ENCODE data around the gene OOSP3.

The OOSP3 gene

GRCh38 chr11:59918987-59919589 is 40.5 kb downstream of the OOSP3 start:
- no peaks in the 10 kb centered on the region for H3K9me2 ChIP-seq (replicated peaks; ENCODE audit: low read depth, low read length)
- H3K4me1 ChIP-seq (ENCODE audit: insufficient read depth, low read length, poor library complexity, severe bottlenecking) = no peaks in the 10 kb centered on the region
- no peaks in the 10 kb centered on the region for H3F3A ChIP-seq (ENCODE audit: low read depth)
- H3K79me2 ChIP-seq (ENCODE audit: insufficient read depth, low read length) = no peaks in the 10 kb centered on the region
- H3K4me3 ChIP-seq (ENCODE audit: low read length, poor library complexity, severe bottlenecking) = no peak overlapping the region
- H3K4me2 ChIP-seq (ENCODE audit: low read depth, low read length, poor library complexity, severe bottlenecking) = no peak overlapping the region
- no peak overlapping the region for H2AFZ ChIP-seq (ENCODE audit: low read length)
- H3K9me3 ChIP-seq (ENCODE audit: insufficient read depth, low read depth, low read length) = peaks cover 19% of the 10 kb centered on the region; the same call in 1 of the 2 replicates
- no peak overlapping the region for H3K9ac ChIP-seq (ENCODE audit: low read depth, low read length, poor library complexity, severe bottlenecking)
- no peaks in the 10 kb centered on the region for H4K20me1 ChIP-seq (ENCODE audit: insufficient read depth, low read length, poor library complexity, severe bottlenecking)
- no peaks in the 10 kb centered on the region for H3K27me3 ChIP-seq (ENCODE audit: insufficient read depth, low read length, poor library complexity, severe bottlenecking)
- H3K36me3 ChIP-seq (ENCODE audit: insufficient read depth, low read length) = no peaks in the 10 kb centered on the region
- TF ChIP-seq CTCF (conservative IDR thresholded peaks at IDR 0.05; ENCODE audit: low read length) = peak; percentile 79
- TF ChIP-seq EZH2phosphoT487 (IDR thresholded peaks at IDR 0.05; ENCODE audit: borderline replicate concordance) = no peak

- Histone ChIP-seq H3K9me3 (ENCODE audit: insufficient read depth, low read depth, low read length) (peaks cover 19% of the 10 kb centered on the region; the same call in 1 of the 2 replicates), H3K36me3 (ENCODE audit: insufficient read depth, low read length) (no peaks in the 10 kb centered on the region), H3K4me3 (ENCODE audit: low read length, poor library complexity, severe bottlenecking) (no peak overlapping the region), H3K27me3 (ENCODE audit: insufficient read depth, low read length, poor library complexity, severe bottlenecking) (no peaks in the 10 kb centered on the region), H3K9ac (ENCODE audit: low read depth, low read length, poor library complexity, severe bottlenecking) (no peak overlapping the region), H3K9me2 (replicated peaks; ENCODE audit: low read depth, low read length) (no peaks in the 10 kb centered on the region), H3K4me2 (ENCODE audit: low read depth, low read length, poor library complexity, severe bottlenecking) (no peak overlapping the region), H2AFZ (ENCODE audit: low read length) (no peak overlapping the region), H3K79me2 (ENCODE audit: insufficient read depth, low read length) (no peaks in the 10 kb centered on the region), H3K4me1 (ENCODE audit: insufficient read depth, low read length, poor library complexity, severe bottlenecking) (no peaks in the 10 kb centered on the region), H4K20me1 (ENCODE audit: insufficient read depth, low read length, poor library complexity, severe bottlenecking) (no peaks in the 10 kb centered on the region), H3F3A (ENCODE audit: low read depth) (no peaks in the 10 kb centered on the region)
- TF ChIP-seq CTCF (conservative IDR thresholded peaks at IDR 0.05; ENCODE audit: low read length) = no peak
- no peak for TF ChIP-seq EZH2phosphoT487 (IDR thresholded peaks at IDR 0.05; ENCODE audit: borderline replicate concordance)
Observed at GRCh38 chr11:59923813-59924212, 45.2 kb downstream of the OOSP3 start.

- H2AFZ ChIP-seq (ENCODE audit: low read length) = no peak overlapping the region
- no peaks in the 10 kb centered on the region for H3K36me3 ChIP-seq (ENCODE audit: insufficient read depth, low read length)
- no peaks in the 10 kb centered on the region for H3K9me2 ChIP-seq (replicated peaks; ENCODE audit: low read depth, low read length)
- H3K9ac ChIP-seq (ENCODE audit: low read depth, low read length, poor library complexity, severe bottlenecking) = no peak overlapping the region
- no peaks in the 10 kb centered on the region for H3K27me3 ChIP-seq (ENCODE audit: insufficient read depth, low read length, poor library complexity, severe bottlenecking)
- no peak overlapping the region for H3K4me2 ChIP-seq (ENCODE audit: low read depth, low read length, poor library complexity, severe bottlenecking)
- H3K4me3 ChIP-seq (ENCODE audit: low read length, poor library complexity, severe bottlenecking) = no peak overlapping the region
- no peaks in the 10 kb centered on the region for H4K20me1 ChIP-seq (ENCODE audit: insufficient read depth, low read length, poor library complexity, severe bottlenecking)
- no peak for TF ChIP-seq EZH2phosphoT487 (IDR thresholded peaks at IDR 0.05; ENCODE audit: borderline replicate concordance)
- no peak for TF ChIP-seq CTCF (conservative IDR thresholded peaks at IDR 0.05; ENCODE audit: low read length)
- peaks cover 3% of the 10 kb centered on the region; the same call in 1 of the 2 replicates for H3K9me3 ChIP-seq (ENCODE audit: insufficient read depth, low read depth, low read length)
- no peaks in the 10 kb centered on the region for H3K79me2 ChIP-seq (ENCODE audit: insufficient read depth, low read length)
- no peaks in the 10 kb centered on the region for H3F3A ChIP-seq (ENCODE audit: low read depth)
- no peaks in the 10 kb centered on the region for H3K4me1 ChIP-seq (ENCODE audit: insufficient read depth, low read length, poor library complexity, severe bottlenecking)
Observed at GRCh38 chr11:59931688-59932087, 53.1 kb downstream of the OOSP3 start.

Data from Loucy (cell line).